HS-5 (cell line): ENCODE data around the gene STEAP1B.
A peak's percentile ranks its signal among the peaks of the same experiment; 100 is the strongest.
"Not testable (repeated sequence)": the region's sequence is repeated elsewhere in the genome, so short reads cannot be mapped to it uniquely, and the experiment has no call there.

ENCODE experiments used
- DNase-seq: peaks from one replicate; pipeline ENCODE4 v3.0.0-alpha.2; 2012; ENCODE audit warnings: low read depth

STEAP1B gene

DNA sequence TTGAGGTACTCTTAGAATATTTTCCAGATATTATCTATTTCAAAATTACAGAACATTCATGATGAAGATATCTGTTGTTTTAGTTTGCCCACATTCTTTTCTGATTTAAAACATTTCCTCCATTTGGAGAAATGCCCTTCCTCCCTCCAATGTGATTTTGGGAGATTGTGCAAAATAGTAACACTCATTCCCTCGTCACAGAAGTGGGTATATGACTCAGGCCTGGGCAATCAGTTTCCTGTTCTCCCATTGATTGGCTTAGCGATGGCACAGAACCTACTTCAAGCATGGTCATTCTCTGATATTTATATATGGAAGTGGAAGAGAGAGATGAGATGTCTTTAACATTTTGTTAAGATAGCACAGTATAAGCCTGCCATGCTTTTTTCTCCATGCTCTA, 3.1 kb downstream of the STEAP1B start:
- peak; percentile 95 for DNase-seq

- peak; percentile 60 for DNase-seq
These were observed 3.6 kb downstream of the STEAP1B start for GRCh38 chr7:22496296-22496888.

DNA sequence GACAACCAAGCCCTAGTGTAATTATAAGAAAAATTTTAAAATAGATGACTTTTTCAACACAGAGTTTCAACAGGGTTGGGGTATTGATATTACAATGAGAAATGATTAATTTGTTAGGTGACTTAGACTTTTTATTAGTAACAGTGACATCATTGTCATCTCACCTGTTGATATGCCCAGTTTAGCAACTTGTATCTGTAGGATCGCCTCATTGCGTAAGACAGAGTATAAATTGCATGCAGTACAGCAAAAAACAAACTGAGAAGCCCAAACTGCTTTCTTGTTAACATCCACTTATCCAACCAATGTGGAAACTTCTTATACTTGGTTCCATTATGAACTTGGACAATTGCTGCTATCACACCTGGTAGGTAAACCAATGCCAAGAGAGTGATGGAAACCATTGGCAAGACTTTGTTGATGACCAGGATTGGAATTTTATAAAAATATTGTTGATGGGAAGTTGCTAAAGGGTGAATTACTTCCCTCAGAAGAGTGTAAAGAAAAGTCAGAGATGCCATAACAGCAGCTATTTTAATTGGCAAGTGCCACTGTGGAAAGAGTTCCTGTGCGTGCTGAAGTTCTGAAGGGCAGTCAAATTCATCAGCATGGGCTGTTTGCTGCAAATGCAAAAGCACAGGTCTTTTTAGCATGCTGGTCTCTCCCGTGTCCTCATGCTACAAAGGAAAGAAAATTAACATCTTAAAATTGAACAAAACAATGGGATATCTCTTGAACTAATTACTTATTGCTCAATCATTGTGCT, 6.6 kb downstream of the STEAP1B start:
- DNase-seq: not testable (repeated sequence)

DNA sequence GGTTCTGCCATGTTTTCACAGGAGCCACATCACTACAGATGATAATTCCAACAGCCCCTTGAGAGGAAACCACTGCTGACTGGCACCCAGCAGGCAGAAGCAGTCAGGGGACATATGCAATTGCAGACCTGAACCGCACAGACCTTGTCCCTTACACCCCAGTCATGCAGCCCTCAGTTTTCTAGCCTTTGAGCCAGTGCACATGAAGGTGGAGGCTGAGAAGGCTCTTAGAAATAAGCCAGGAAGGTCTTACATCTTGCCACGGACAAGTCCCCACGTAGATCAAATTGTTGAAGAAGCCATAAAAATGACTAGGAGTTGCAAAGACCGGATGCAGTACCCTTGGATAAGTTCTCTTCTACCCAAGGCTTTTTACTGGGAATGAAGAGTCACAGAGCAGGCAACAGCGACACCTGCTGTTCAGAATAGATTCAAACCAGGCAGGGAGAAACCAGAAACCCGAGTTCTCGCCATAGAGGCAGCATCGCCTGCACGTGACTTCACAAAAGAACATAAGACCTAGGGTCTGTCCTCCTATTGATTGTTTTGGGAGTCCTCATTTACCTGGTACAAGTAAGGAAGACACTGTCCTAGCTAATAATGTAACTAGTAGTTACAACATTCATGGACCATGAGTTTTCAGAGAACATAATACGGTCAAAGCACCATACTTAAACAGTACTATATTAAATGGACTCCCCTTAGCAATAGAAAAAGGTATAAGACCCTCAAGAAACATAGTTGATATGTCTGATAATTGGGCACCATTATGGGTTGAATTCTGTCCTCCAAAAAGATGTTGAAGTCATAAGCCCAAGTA, 11.1 kb downstream of the STEAP1B start:
- peak; percentile 60 for DNase-seq

- no peak for DNase-seq
These were observed 11.9 kb downstream of the STEAP1B start for GRCh38 chr7:22487978-22488642.

DNA sequence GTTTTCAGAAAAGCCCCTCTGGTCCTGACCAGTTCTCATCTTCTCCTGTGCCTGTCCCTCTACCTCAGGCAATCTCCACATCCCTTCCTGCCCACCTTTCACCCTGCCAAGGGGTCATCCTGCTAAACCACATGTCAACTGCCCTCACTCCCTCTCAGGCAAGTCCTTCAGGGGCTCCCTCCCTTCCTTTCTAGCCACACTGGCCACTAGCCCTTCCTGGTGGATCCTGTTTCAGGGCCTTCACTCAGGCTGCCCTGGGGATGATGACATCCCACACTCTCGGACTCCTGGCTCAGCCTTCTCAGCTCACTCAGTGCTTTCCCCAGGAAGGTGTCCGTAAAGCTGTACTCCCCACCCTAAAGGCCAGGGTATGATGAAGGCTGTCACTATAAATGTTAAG, 13.4 kb downstream of the STEAP1B start:
- DNase-seq: no peak

DNA sequence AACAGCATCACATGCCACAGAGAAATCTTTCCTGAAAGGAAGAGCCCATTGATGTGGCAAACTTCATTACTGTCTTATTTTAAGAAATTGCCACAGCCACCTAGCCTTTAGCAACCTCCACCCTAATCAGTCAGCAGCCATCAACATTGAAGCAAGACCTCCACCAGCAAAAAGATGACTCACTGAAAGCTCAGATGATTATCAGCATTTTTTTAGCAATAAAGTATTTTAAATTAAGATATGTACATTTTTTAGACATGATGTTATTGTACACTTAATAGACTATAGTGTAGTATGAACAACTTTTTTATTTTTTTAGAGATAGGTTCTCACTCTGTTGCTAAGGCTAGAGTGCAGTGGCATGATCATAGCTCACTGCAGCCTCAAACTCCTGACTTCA, 14.8 kb downstream of the STEAP1B start:
- peak; percentile 48 for DNase-seq

DNA sequence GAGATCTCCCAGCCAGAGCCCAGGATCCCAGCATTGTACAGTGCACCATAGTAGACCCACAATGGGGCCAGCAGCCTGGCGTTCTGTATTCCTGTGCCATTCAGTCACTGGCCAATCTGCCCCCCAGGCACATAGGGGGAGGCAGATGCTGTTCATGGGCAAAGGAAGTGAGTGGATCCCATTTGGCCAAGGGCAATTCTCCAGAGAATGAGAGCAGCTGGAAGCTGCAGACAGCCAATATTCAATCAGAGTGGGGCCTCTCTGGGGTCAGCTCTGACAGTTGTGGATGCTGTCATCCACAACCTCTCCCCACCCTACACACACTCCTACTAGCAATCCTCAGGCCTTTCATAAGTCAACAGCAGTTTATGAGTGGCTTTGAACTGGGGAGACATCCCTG, 17.5 kb downstream of the STEAP1B start:
- DNase-seq: no peak

DNA sequence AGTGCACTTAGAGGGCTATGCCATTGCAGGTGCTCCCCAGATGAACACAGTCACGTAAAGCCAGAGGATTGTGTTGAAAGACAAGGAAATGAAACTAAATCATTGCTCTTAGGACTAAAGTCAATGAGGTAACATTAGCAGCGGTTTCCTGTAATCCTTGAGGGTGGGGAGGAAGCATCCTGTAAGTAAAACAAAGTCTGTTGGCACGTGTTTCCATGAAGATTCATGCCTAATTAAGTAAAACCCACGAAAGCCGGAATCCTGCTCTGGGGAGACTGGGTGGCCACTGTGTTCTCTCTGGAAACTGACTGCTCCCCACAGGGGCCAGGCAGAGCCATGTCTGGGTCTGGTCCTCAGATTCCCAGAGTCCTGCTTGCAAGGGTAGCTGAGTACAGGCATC, 18.3 kb downstream of the STEAP1B start:
- no peak for DNase-seq

DNA sequence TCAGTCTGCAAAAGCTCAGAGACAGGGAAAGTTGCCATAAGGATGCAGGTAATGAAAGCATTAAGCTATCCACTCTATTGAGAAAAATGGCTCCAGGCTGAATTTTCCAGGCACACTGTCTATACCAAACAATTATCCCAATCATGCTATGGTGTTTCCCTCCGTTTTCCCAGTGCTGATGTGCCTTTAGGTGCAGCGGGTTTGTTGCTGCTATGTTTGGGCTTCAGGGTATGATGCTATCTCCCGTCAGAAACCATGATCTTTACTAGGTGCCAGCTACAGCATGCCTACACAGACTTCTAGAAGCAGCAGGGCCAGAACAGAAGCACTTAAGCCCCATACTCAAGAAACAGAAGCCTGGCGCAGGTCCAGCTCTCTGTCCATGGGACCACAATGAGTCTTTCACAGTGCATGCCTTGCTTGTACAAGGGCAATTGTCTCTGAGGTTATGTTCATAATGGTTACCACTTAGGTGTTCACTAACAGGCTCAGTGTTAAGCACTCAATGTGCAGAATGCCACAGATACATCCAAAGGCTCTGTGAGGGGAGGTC, 19.4 kb downstream of the STEAP1B start:
- no peak for DNase-seq

GRCh38 chr7:22477876-22478450, 22.0 kb downstream of the STEAP1B start:
- DNase-seq: no peak

DNA sequence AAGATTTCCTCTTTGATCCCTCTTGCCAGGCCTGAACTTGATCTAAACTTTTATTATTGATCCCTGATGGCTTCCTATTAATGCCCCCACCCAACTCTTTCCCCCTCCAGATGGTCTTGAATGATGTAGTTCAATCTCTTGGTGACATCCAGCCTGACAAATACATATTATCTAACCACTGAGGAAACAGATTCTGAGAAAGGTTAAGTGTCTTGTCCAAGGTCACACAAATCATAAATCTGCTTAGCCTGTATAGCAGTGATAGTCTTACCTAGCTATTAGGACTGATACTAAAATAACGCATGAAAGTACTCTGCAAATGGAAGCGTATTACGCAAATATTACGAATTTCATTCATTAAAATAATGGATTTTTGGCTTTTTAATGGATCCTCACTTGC, 22.7 kb downstream of the STEAP1B start:
- DNase-seq: no peak

- no peak for DNase-seq
These were observed 23.2 kb downstream of the STEAP1B start for GRCh38 chr7:22476824-22477223.

DNA sequence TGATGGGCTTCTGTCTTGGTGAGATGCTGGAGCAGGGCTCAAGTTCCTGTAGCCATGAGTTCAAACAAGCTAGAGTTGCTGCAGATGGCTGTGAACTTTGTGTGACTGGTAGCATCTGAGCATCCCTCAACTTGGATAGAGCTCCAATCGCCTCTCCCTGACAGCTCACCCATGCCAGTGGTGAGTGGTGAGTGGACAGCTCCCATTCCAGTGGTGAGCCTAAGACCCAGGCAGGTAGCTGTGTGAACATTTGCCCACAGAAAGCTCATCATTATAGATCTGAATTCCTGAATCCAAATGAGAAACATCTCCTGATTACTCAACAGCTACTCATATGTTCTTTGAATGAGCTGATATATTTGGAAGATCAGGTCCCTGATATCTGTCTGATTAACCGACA, 25.3 kb downstream of the STEAP1B start:
- DNase-seq: no peak

GRCh38 chr7:22470981-22471380, 29.0 kb downstream of the STEAP1B start:
- DNase-seq: no peak

DNA sequence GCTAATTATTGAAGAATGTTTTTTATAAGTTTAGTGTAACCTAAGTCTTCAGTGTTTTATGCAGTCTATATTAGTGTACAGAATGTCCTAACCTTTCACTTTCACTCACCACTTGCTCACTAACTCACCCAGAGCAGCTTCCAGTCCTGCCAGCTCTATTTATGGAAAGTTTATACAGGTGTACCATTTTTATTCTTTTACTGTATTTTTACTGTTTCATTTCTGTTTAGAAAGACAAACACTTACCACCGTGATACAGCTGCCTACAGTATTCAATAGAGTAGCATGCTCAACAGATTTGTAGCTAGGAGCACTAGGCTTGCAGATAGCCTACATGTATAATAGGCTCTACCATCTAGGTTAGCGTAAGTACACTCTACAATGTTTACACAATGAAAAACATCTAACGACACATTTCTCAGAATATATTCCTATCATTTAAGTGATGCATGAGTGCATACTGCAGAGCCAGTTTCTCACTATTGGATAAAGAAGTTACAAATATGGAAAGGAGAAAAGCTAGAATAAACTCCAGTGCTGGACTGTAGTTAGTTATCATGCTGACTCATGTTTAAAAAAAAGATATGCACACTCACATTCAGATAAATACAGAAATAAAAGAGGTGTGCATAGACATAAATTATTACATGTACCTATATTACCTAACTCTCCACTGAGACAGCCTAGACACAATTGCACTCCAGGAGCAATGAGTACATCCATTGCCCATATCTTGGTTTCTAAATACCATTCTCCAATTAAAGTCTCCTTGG, 30.4 kb downstream of the STEAP1B start:
- DNase-seq: no peak

DNA sequence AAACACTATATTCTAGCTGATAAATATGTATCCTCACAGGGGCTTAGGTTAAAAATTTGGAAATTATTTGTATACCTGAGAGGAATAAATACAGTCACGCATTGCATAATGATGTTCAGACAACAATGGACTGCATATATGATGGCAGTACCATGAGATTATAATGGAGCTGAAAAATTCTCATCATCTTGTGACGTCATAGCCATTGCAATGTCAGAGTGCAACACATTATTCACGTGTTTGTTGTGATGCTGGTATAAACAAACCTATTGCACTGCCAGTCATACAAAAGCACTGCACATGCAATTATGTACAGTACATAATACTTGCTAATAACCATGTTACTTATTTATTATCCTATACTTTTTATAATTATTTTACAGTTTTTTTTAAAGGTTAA, 31.4 kb downstream of the STEAP1B start:
- DNase-seq: no peak

- no peak for DNase-seq
These were observed 35.7 kb downstream of the STEAP1B start for GRCh38 chr7:22464299-22464698.

- no peak for DNase-seq
These were observed 39.5 kb downstream of the STEAP1B start for GRCh38 chr7:22460363-22460988.

DNA sequence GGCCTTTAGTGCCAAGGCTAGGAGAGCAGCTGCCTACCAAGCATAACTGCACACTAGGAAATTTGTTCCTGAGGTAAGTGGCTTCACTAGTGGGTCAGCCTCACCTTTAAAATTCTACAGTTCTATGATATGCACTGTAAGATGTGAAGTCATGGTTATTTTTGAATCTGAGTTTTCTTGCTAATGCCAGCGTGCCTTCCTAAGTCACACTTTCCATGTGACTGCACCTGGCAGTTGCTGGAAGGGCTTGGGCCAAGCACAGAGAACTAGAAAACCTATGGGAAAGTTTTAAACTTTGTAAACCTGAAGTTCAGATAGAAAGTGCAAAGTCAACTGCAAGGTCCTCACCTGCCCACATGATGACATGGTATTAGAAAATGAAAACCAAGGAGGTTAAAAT, 42.5 kb downstream of the STEAP1B start:
- DNase-seq: no peak

DNA sequence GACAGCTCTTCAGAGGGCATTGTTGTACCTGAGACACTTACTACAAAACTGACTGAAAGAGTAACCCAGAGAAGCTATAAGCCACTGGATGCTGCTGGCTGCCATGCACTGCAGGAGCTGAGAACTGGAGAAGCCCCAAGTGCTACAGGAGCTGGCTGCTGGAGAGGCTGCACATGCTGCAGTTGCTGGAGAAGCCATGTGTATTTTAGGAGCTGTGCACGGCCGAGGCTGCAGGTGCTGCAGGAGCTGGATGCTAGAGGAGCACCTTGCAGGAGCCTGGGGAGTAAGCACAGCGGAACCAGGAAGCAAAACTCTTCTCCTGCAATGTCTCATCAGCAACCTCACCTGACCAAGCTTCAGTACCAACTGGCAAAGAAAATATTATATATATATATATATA, 45.5 kb downstream of the STEAP1B start:
- DNase-seq: no peak
